ENCODE results near the gene ILDR2.

Gene ILDR2

GRCh38 chr1:166910396-166910994 lies 64.8 kb downstream of the ILDR2 start:
- no peak overlapping the region for H3K9ac ChIP-seq (ENCODE audit: low read length)

GRCh38 chr1:166908942-166909341 lies 66.4 kb downstream of the ILDR2 start:
- Histone ChIP-seq H3K9me2 (ENCODE audit: low read depth, low read length) (no peaks in the 10 kb centered on the region), H4K20me1 (ENCODE audit: insufficient read depth, low read length) (no peaks in the 10 kb centered on the region), H3K79me2 (ENCODE audit: insufficient read depth, low read length) (no peaks in the 10 kb centered on the region), H3K4me1 (ENCODE audit: insufficient read depth, low read length, severe bottlenecking) (no peaks in the 10 kb centered on the region), H3F3A (ENCODE audit: insufficient read depth, low read length) (no peaks in the 10 kb centered on the region), H3K9ac (ENCODE audit: low read length) (no peak overlapping the region), H3K36me3 (ENCODE audit: insufficient read depth, low read length) (no peaks in the 10 kb centered on the region), H3K27ac (ENCODE audit: low read depth, low read length, poor library complexity, severe bottlenecking) (no peak overlapping the region), H2AFZ (ENCODE audit: low read length) (no peak overlapping the region), H3K9me3 (ENCODE audit: low read length) (peaks cover 7% of the 10 kb centered on the region; the same call in 1 of the 2 replicates), H3K4me2 (ENCODE audit: low read length) (no peak overlapping the region), H3K4me3 (ENCODE audit: low read depth, low read length, poor library complexity, severe bottlenecking) (no peak overlapping the region), H3K27me3 (ENCODE audit: insufficient read depth, low read length) (no peaks in the 10 kb centered on the region)
- TF ChIP-seq EZH2 (IDR thresholded peaks at IDR 0.05; ENCODE audit: borderline replicate concordance, low read length) (no peak), CTCF (IDR thresholded peaks at IDR 0.05; ENCODE audit: low read length) (no peak)

More at GRCh38 chr1:166910396-166910994, 64.8 kb downstream of the ILDR2 start:
- Histone ChIP-seq H3K4me1 (ENCODE audit: insufficient read depth, low read length, severe bottlenecking) (no peaks in the 10 kb centered on the region), H3K27me3 (ENCODE audit: insufficient read depth, low read length) (no peaks in the 10 kb centered on the region), H3K36me3 (ENCODE audit: insufficient read depth, low read length) (no peaks in the 10 kb centered on the region), H3K4me2 (ENCODE audit: low read length) (no peak overlapping the region), H4K20me1 (ENCODE audit: insufficient read depth, low read length) (no peaks in the 10 kb centered on the region), H3K79me2 (ENCODE audit: insufficient read depth, low read length) (no peaks in the 10 kb centered on the region), H3K27ac (ENCODE audit: low read depth, low read length, poor library complexity, severe bottlenecking) (no peak overlapping the region), H2AFZ (ENCODE audit: low read length) (no peak overlapping the region), H3F3A (ENCODE audit: insufficient read depth, low read length) (no peaks in the 10 kb centered on the region), H3K9me2 (ENCODE audit: low read depth, low read length) (no peaks in the 10 kb centered on the region), H3K9me3 (ENCODE audit: low read length) (peaks cover 7% of the 10 kb centered on the region; the same call in 1 of the 2 replicates), H3K4me3 (ENCODE audit: low read depth, low read length, poor library complexity, severe bottlenecking) (no peak overlapping the region)
- peak; percentile 81 for TF ChIP-seq CTCF (IDR thresholded peaks at IDR 0.05; ENCODE audit: low read length)
- no peak for TF ChIP-seq EZH2 (IDR thresholded peaks at IDR 0.05; ENCODE audit: borderline replicate concordance, low read length)

GRCh38 chr1:166907763-166908162 lies 67.6 kb downstream of the ILDR2 start:
- H3K4me2 ChIP-seq (ENCODE audit: low read length) = no peak overlapping the region
- H4K20me1 ChIP-seq (ENCODE audit: insufficient read depth, low read length) = no peaks in the 10 kb centered on the region
- no peaks in the 10 kb centered on the region for H3K27me3 ChIP-seq (ENCODE audit: insufficient read depth, low read length)
- no peak overlapping the region for H3K4me3 ChIP-seq (ENCODE audit: low read depth, low read length, poor library complexity, severe bottlenecking)
- H3F3A ChIP-seq (ENCODE audit: insufficient read depth, low read length) = no peaks in the 10 kb centered on the region
- no peak overlapping the region for H2AFZ ChIP-seq (ENCODE audit: low read length)
- no peak overlapping the region for H3K9ac ChIP-seq (ENCODE audit: low read length)
- H3K79me2 ChIP-seq (ENCODE audit: insufficient read depth, low read length) = no peaks in the 10 kb centered on the region
- H3K36me3 ChIP-seq (ENCODE audit: insufficient read depth, low read length) = no peaks in the 10 kb centered on the region
- no peak overlapping the region for H3K27ac ChIP-seq (ENCODE audit: low read depth, low read length, poor library complexity, severe bottlenecking)
- no peaks in the 10 kb centered on the region for H3K9me2 ChIP-seq (ENCODE audit: low read depth, low read length)
- no peaks in the 10 kb centered on the region for H3K4me1 ChIP-seq (ENCODE audit: insufficient read depth, low read length, severe bottlenecking)
- TF ChIP-seq CTCF (IDR thresholded peaks at IDR 0.05; ENCODE audit: low read length) (no peak), EZH2 (IDR thresholded peaks at IDR 0.05; ENCODE audit: borderline replicate concordance, low read length) (no peak)
- H3K9me3 ChIP-seq (ENCODE audit: low read length) = peaks cover 7% of the 10 kb centered on the region; the same call in 1 of the 2 replicates
